GM06990 (cell line): Measurements from ENCODE around the gene YAE1.

ENCODE experiments used
- DNase-seq: peaks from one replicate; pipeline ENCODE4 v3.0.0-alpha.2; 2011; ENCODE audit not compliant: insufficient read length; ENCODE audit errors: extremely low read depth
- H3K27me3 ChIP-seq: replicated peaks from 2 replicates; pipeline ENCODE4 v1.6.0; 2011; ENCODE audit warnings: low read length; ENCODE audit not compliant: control insufficient read depth, insufficient read depth
- H3K36me3 ChIP-seq: 2 replicates; pipeline ENCODE4 v1.5.1; 2011; ENCODE audit warnings: low read length; ENCODE audit not compliant: control insufficient read depth, insufficient read depth
- H3K4me3 ChIP-seq: replicated peaks from 2 replicates; pipeline ENCODE4 v1.5.1; 2011; ENCODE audit warnings: low read depth, mild to moderate bottlenecking, control low read depth, low read length
- TF ChIP-seq, protein P1 (sequence below): IDR thresholded peaks from 2 replicates; pipeline ENCODE4 v1.5.1; 2011; ENCODE audit warnings: low read length, control low read depth, mild to moderate bottlenecking, inconsistent platforms; ENCODE audit not compliant: insufficient read depth, poor library complexity, severe bottlenecking

The YAE1 gene

GRCh38 chr7:39602351-39602750 is 36.1 kb downstream of the YAE1 start:
- no peak overlapping the region for H3K4me3 ChIP-seq
- no peaks in the 10 kb centered on the region for H3K27me3 ChIP-seq
- DNase-seq, result no peak
- TF ChIP-seq, protein P1, sequence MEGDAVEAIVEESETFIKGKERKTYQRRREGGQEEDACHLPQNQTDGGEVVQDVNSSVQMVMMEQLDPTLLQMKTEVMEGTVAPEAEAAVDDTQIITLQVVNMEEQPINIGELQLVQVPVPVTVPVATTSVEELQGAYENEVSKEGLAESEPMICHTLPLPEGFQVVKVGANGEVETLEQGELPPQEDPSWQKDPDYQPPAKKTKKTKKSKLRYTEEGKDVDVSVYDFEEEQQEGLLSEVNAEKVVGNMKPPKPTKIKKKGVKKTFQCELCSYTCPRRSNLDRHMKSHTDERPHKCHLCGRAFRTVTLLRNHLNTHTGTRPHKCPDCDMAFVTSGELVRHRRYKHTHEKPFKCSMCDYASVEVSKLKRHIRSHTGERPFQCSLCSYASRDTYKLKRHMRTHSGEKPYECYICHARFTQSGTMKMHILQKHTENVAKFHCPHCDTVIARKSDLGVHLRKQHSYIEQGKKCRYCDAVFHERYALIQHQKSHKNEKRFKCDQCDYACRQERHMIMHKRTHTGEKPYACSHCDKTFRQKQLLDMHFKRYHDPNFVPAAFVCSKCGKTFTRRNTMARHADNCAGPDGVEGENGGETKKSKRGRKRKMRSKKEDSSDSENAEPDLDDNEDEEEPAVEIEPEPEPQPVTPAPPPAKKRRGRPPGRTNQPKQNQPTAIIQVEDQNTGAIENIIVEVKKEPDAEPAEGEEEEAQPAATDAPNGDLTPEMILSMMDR, result no peak
- H3K36me3 ChIP-seq, result no peaks in the 10 kb centered on the region

DNA sequence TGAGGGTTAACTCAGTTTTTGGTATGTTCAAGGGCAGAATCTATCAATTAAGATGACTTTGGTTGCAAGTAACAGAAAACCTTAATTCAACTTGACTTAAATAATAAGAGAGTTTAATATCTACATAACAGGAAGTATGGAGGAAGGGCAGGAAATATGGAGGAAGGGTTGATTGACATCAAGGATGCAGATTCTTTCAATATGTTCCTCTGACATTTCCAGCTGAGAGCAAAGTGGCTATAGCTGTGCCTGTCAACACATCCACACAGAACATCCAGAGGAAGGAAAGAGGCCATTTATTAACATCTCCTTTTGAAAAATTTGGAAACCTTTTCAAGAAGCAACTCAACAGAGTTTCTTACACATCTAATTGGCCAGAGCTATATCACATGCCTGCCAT is 37.7 kb downstream of the YAE1 start:
- H3K4me3 ChIP-seq, result no peak overlapping the region
- DNase-seq, result no peak
- H3K36me3 ChIP-seq, result no peaks in the 10 kb centered on the region
- H3K27me3 ChIP-seq, result no peaks in the 10 kb centered on the region
- TF ChIP-seq, protein P1, result no peak

- TF ChIP-seq, protein P1, result no peak
- no peak overlapping the region for H3K4me3 ChIP-seq
- no peak for DNase-seq
- H3K36me3 ChIP-seq, result no peaks in the 10 kb centered on the region
- H3K27me3 ChIP-seq, result no peaks in the 10 kb centered on the region
Measured at GRCh38 chr7:39605087-39605486, 38.9 kb downstream of the YAE1 start.

GRCh38 chr7:39606352-39606751 is 40.1 kb downstream of the YAE1 start:
- no peaks in the 10 kb centered on the region for H3K27me3 ChIP-seq
- TF ChIP-seq, protein P1, result no peak
- H3K4me3 ChIP-seq, result no peak overlapping the region
- no peaks in the 10 kb centered on the region for H3K36me3 ChIP-seq
- no peak for DNase-seq

DNA sequence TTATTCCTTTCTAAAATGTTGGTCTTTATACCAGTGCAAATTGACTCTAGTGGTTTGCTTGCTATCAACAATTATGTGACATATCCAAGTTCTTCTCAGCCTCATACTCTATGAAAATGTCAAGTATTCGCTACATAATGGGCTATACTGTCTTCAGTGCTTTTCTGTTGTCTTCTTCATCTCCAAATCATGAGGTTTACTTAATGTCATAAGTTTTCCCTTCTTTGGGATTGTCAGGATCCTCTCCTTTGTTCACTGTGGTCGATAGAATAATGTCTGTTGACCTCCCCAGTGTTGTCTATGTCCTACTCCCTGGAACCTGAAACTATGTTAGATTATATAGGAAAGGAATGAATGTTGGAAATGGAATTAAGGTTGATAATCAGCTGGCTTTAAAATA is 40.7 kb downstream of the YAE1 start:
- no peak overlapping the region for H3K4me3 ChIP-seq
- no peak for DNase-seq
- TF ChIP-seq, protein P1, result no peak

GRCh38 chr7:39607865-39608264 is 41.7 kb downstream of the YAE1 start:
- TF ChIP-seq, protein P1, result no peak

More for the DNA sequence above, 40.7 kb downstream of the YAE1 start:
- no peaks in the 10 kb centered on the region for H3K36me3 ChIP-seq
- no peaks in the 10 kb centered on the region for H3K27me3 ChIP-seq

More at GRCh38 chr7:39607865-39608264, 41.7 kb downstream of the YAE1 start:
- no peaks in the 10 kb centered on the region for H3K27me3 ChIP-seq
- no peak overlapping the region for H3K4me3 ChIP-seq
- H3K36me3 ChIP-seq, result no peaks in the 10 kb centered on the region
- no peak for DNase-seq
